Measurements from ENCODE around the gene COL6A2.
A peak's percentile ranks its signal among the peaks of the same experiment; 100 is the strongest.
"Not testable (repeated sequence)": the region's sequence is repeated elsewhere in the genome, so short reads cannot be mapped to it uniquely, and the experiment has no call there.

The COL6A2 gene

GRCh38 chr21:46127239-46128105, 29.6 kb downstream of the COL6A2 start:
- no peak for DNase-seq

GRCh38 chr21:46128106-46128932, 30.4 kb downstream of the COL6A2 start:
- DNase-seq: no peak

GRCh38 chr21:46128933-46129571, 31.1 kb downstream of the COL6A2 start:
- DNase-seq: no peak

- no peak for DNase-seq
Observed at GRCh38 chr21:46129846-46130651, 32.1 kb downstream of the COL6A2 start.

GRCh38 chr21:46130831-46131587, 33.1 kb downstream of the COL6A2 start:
- DNase-seq: no peak

GRCh38 chr21:46131588-46131837, 33.6 kb downstream of the COL6A2 start:
- DNase-seq: no peak

- no peak for DNase-seq
Observed at GRCh38 chr21:46131838-46132651, 34.1 kb downstream of the COL6A2 start.

- no peak for DNase-seq
Observed at GRCh38 chr21:46135782-46136395, 38.0 kb downstream of the COL6A2 start.

- no peak for DNase-seq
Observed at GRCh38 chr21:46136739-46137349, 38.9 kb downstream of the COL6A2 start.

GRCh38 chr21:46137908-46138307, 40.0 kb downstream of the COL6A2 start:
- DNase-seq: no peak

GRCh38 chr21:46138383-46138970, 40.6 kb downstream of the COL6A2 start:
- DNase-seq: no peak

GRCh38 chr21:46139686-46140085, 41.8 kb downstream of the COL6A2 start:
- DNase-seq: no peak

- not testable (repeated sequence) for DNase-seq
Observed at GRCh38 chr21:46140352-46141003, 42.6 kb downstream of the COL6A2 start.

GRCh38 chr21:46141767-46142581, 44.1 kb downstream of the COL6A2 start:
- DNase-seq: no peak

GRCh38 chr21:46142582-46143473, 44.9 kb downstream of the COL6A2 start:
- DNase-seq: peak; percentile 21 to 38

GRCh38 chr21:46144464-46145070, 46.7 kb downstream of the COL6A2 start:
- peak; percentile 17 to 20 for DNase-seq

All from activated CD4-positive, alpha-beta T cell treated with anti-CD3 and anti-CD28 coated beads, Interleukin-2, amount 50 U/mL, for 48 hours (primary cell).